SU-DHL-6 (cell line): ENCODE data around the gene BNIP5.

ENCODE experiments used
- H2AFZ ChIP-seq: fragments of 200-600 bp; sonication (generic); 2 replicates; pipeline ENCODE4 v1.6.1; 2014; ENCODE audit warnings: low read depth, mild to moderate bottlenecking, moderate library complexity, mixed read lengths, antibody characterized with exemption, low read length; ENCODE audit not compliant: severe bottlenecking
- H3F3A ChIP-seq: fragments of 200-600 bp; shearing (Covaris generic); 2 replicates; pipeline ENCODE4 v1.6.0; 2016; ENCODE audit warnings: antibody characterized with exemption, mild to moderate bottlenecking; ENCODE audit not compliant: insufficient read depth
- H3K27ac ChIP-seq: fragments of 200-600 bp; sonication (generic); 2 replicates; pipeline ENCODE4 v1.5.1; 2016; ENCODE audit warnings: low read depth, mild to moderate bottlenecking, low read length, moderate library complexity, mixed read lengths
- H3K27me3 ChIP-seq: fragments of 200-600 bp; sonication (generic), shearing (Covaris generic); 2 replicates; pipeline ENCODE4 v1.6.0; 2014; ENCODE audit warnings: mild to moderate bottlenecking, low read length
- H3K36me3 ChIP-seq: fragments of 200-600 bp; sonication (generic); 2 replicates; pipeline ENCODE4 v1.6.1; 2014; ENCODE audit warnings: mild to moderate bottlenecking, low read length, mixed read lengths
- H3K4me2 ChIP-seq: fragments of 300-600, 200-600 bp; shearing (Covaris generic), sonication (generic); 2 replicates; pipeline ENCODE4 v1.6.0; 2014; ENCODE audit warnings: low read length, low read depth, mild to moderate bottlenecking; ENCODE audit not compliant: poor library complexity, severe bottlenecking
- H3K4me3 ChIP-seq: fragments of 200-600 bp; sonication (generic); 2 replicates; pipeline ENCODE4 v1.5.1; 2014; ENCODE audit warnings: antibody characterized with exemption, low read length, mild to moderate bottlenecking, mixed read lengths; ENCODE audit not compliant: insufficient read depth, poor library complexity, severe bottlenecking
- H3K79me2 ChIP-seq: fragments of 200-600 bp; sonication (generic); 2 replicates; pipeline ENCODE4 v1.6.1; 2014; ENCODE audit warnings: mild to moderate bottlenecking, low read length, moderate library complexity; ENCODE audit not compliant: insufficient read depth
- H3K9ac ChIP-seq: fragments of 200-600 bp; sonication (generic); 2 replicates; pipeline ENCODE4 v1.7.0; 2014; ENCODE audit warnings: mild to moderate bottlenecking, low read length
- H3K9me2 ChIP-seq: fragments of 200-600 bp; sonication (generic); replicated peaks from 2 replicates; pipeline ENCODE4 v1.6.1; 2014; ENCODE audit warnings: low read length; ENCODE audit not compliant: insufficient read depth
- H3K9me3 ChIP-seq: fragments of 200-600 bp; sonication (generic); 2 replicates; pipeline ENCODE4 v1.6.1; 2014; ENCODE audit warnings: low read length, mixed read lengths; ENCODE audit not compliant: insufficient read depth
- H4K20me1 ChIP-seq: fragments of 200-600 bp; sonication (generic); 2 replicates; pipeline ENCODE4 v1.6.1; 2014; ENCODE audit warnings: low read depth, mild to moderate bottlenecking, antibody characterized with exemption, low read length, moderate library complexity, mixed read lengths
- EZH2phosphoT487 ChIP-seq: fragments of 200-600 bp; sonication (generic), shearing (Covaris generic); conservative IDR thresholded peaks from 2 replicates; pipeline ENCODE4 v1.6.1; 2018; ENCODE audit warnings: mild to moderate bottlenecking, antibody characterized with exemption, low read length, moderate library complexity, mixed read lengths
- TF ChIP-seq, protein P1 (sequence below): fragments of 200-600 bp; sonication (generic); IDR thresholded peaks from one replicate; pipeline ENCODE4 v1.5.1; 2017; ENCODE audit warnings: antibody characterized with exemption, mild to moderate bottlenecking, low read length, moderate library complexity; ENCODE audit not compliant: insufficient read depth, poor library complexity, severe bottlenecking

The BNIP5 gene

DNA sequence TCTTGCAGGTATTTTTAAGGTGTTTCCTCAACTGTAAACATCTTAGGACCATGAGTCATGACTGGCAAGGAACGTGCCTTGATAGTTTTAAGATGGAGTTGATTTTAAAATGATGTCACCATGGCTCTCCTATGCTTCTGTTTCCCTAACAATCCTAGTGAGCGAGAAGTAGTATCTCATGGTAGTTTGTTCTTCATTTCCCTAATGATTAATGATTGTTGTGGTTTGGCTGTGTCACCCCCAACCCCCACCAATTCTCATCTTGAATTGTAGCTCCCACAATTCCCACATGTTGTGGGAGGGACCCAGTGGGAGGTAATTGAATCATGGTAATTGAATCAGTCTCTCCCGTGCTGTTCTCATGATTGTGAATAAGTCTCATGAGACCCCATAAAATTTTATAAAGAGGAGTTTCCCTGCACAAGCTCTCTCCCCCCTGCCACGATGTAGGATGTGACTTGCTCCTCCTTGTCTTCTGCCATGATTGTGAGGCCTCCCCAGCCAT, 16.8 kb upstream of the BNIP5 start:
- H3F3A ChIP-seq: no peaks in the 10 kb centered on the region
- no peak overlapping the region for H3K9ac ChIP-seq
- no peaks in the 10 kb centered on the region for H4K20me1 ChIP-seq
- H3K4me3 ChIP-seq: no peak overlapping the region
- TF ChIP-seq, protein P1, sequence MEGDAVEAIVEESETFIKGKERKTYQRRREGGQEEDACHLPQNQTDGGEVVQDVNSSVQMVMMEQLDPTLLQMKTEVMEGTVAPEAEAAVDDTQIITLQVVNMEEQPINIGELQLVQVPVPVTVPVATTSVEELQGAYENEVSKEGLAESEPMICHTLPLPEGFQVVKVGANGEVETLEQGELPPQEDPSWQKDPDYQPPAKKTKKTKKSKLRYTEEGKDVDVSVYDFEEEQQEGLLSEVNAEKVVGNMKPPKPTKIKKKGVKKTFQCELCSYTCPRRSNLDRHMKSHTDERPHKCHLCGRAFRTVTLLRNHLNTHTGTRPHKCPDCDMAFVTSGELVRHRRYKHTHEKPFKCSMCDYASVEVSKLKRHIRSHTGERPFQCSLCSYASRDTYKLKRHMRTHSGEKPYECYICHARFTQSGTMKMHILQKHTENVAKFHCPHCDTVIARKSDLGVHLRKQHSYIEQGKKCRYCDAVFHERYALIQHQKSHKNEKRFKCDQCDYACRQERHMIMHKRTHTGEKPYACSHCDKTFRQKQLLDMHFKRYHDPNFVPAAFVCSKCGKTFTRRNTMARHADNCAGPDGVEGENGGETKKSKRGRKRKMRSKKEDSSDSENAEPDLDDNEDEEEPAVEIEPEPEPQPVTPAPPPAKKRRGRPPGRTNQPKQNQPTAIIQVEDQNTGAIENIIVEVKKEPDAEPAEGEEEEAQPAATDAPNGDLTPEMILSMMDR: no peak
- no peak for TF ChIP-seq EZH2phosphoT487
- H3K9me2 ChIP-seq: no peaks in the 10 kb centered on the region
- no peaks in the 10 kb centered on the region for H3K27me3 ChIP-seq
- H2AFZ ChIP-seq: no peak overlapping the region
- no peak overlapping the region for H3K27ac ChIP-seq
- H3K36me3 ChIP-seq: no peaks in the 10 kb centered on the region
- H3K9me3 ChIP-seq: no peaks in the 10 kb centered on the region
- no peak overlapping the region for H3K4me2 ChIP-seq
- no peaks in the 10 kb centered on the region for H3K79me2 ChIP-seq

DNA sequence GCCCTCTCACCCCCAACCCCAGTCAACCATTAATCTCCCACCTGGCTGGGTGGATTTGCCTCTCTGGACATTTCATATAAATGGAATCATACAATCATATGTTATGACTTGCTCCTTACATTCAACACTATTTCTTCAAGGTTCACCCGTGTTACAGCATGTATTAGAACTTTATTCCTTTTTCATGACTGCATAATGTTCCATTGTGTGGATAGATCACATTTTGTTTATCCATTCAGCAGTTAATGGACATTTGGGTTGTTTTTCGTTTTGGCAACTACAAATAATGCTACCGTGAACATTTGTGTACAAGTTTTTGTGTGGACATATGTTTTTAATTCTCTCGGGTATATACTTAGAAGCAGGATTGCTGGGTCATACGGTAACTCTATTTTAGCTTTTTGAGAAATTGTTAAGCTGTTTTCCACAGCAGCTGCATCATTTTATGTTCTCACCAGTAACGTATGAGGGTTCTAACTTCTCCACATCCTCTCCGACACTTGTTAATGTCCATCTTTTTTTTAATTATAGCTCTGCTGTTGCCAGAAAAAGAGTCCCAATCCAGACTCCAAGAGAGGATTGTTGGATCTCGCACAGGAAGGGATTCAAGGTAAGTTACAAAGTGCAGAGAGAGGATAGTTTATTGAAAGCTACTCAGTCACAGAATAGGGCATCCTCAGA, 15.9 kb upstream of the BNIP5 start:
- no peaks in the 10 kb centered on the region for H3K27me3 ChIP-seq
- H3K27ac ChIP-seq: no peak overlapping the region
- H4K20me1 ChIP-seq: no peaks in the 10 kb centered on the region
- H3K9me2 ChIP-seq: no peaks in the 10 kb centered on the region
- TF ChIP-seq, protein P1: no peak
- no peak for TF ChIP-seq EZH2phosphoT487
- H2AFZ ChIP-seq: no peak overlapping the region
- H3K4me2 ChIP-seq: no peak overlapping the region
- H3K79me2 ChIP-seq: no peaks in the 10 kb centered on the region
- no peak overlapping the region for H3K4me3 ChIP-seq
- H3K36me3 ChIP-seq: no peaks in the 10 kb centered on the region
- no peak overlapping the region for H3K9ac ChIP-seq
- H3F3A ChIP-seq: no peaks in the 10 kb centered on the region
- H3K9me3 ChIP-seq: no peaks in the 10 kb centered on the region

DNA sequence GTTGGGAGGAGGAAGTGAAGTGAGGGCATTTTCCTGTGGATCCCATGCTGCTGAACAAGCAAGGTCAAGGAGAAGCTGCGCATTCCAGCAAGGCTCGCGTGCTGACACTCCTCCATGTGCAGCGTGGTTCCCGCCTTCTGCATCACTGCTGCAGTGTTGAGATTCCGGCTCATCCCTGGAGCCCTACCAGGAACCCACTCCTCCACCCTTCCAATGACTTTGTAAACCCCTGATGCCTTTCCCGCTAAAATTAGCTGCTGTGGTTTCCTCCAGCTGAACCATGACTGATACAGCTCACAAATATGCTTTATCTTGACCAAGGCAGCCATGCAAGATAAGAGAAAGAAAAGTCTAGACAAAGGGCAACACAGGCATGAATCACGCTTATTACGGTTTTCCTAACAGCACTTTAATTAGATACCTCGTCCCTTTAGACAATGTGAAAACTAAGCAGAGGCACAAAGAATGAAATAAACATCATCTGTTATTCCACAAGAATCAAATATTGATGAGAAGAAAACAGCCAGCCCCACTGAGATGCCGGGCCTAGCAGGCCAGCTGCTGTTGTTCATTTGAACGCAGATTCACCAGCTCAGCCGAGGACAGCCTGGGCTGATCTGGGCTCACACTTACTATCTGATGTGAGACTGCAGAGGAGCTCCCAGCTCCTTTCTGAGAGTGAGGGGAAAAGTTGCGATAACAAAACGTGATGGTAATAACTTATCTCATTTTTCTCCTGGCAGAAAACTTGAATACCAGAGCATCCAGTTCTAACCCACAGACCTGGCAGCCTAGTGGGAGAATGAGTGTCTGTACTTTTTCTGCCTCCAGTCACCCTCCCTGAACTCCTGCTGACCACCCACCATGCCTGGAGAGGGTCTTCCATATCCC, 14.2 kb upstream of the BNIP5 start:
- Histone ChIP-seq H4K20me1 (no peaks in the 10 kb centered on the region), H3K4me3 (no peak overlapping the region), H3K79me2 (no peaks in the 10 kb centered on the region), H3F3A (no peaks in the 10 kb centered on the region), H3K27ac (no peak overlapping the region), H3K9me3 (no peaks in the 10 kb centered on the region), H3K9ac (no peak overlapping the region), H2AFZ (no peak overlapping the region), H3K36me3 (no peaks in the 10 kb centered on the region), H3K4me2 (no peak overlapping the region), H3K27me3 (no peaks in the 10 kb centered on the region), H3K9me2 (no peaks in the 10 kb centered on the region)
- TF ChIP-seq, protein P1: no peak
- TF ChIP-seq EZH2phosphoT487: no peak
